C4-2B (cell line): ENCODE measurements around the gene TRAF3IP1.

Experiments used
- ZFX ChIP-seq: fragments of 450-650 bp; IDR thresholded peaks from 2 replicates; pipeline ENCODE4 v1.6.1; 2017
- TF ChIP-seq, protein P1 (sequence below): fragments of 450-650 bp; conservative IDR thresholded peaks from 2 replicates; pipeline ENCODE4 v1.5.1; 2017; ENCODE audit warnings: mild to moderate bottlenecking

DNA sequence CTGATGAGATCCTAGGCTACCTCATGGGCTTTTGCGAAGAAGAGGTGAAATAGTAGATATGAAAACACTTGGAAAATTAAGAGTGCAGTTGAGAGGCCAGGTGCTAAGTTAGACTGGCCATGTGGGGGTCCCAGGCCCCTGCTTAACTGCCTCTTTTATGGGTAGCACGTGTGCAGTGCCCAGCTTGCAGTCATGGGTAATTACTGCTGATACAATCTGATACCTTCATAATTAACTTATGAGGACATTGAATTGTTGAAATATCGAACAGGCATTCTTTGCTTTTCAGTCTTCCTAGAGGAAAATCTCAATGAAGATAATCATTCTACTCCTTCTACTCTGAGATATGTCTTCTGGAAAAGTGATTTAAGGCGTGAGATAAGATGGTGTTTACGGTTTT is 11.6 kb downstream of the TRAF3IP1 start:
- TF ChIP-seq, protein P1, sequence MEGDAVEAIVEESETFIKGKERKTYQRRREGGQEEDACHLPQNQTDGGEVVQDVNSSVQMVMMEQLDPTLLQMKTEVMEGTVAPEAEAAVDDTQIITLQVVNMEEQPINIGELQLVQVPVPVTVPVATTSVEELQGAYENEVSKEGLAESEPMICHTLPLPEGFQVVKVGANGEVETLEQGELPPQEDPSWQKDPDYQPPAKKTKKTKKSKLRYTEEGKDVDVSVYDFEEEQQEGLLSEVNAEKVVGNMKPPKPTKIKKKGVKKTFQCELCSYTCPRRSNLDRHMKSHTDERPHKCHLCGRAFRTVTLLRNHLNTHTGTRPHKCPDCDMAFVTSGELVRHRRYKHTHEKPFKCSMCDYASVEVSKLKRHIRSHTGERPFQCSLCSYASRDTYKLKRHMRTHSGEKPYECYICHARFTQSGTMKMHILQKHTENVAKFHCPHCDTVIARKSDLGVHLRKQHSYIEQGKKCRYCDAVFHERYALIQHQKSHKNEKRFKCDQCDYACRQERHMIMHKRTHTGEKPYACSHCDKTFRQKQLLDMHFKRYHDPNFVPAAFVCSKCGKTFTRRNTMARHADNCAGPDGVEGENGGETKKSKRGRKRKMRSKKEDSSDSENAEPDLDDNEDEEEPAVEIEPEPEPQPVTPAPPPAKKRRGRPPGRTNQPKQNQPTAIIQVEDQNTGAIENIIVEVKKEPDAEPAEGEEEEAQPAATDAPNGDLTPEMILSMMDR = no peak
- no peak for TF ChIP-seq ZFX
